Nephron (organoid): Measurements from ENCODE around the gene OXER1.

Experiments used
- H3K27ac Mint-ChIP-seq, 3 experiments: 2 replicates each; pipeline ENCODE4 v1.8.0; 2020; ENCODE audit warnings: mixed read lengths in 3 of 3, mild to moderate bottlenecking in 2 of 3, moderate library complexity in 1 of 3
- H3K27me3 Mint-ChIP-seq: 2 replicates; pipeline ENCODE4 v1.8.0; 2021; ENCODE audit warnings: low read depth, mild to moderate bottlenecking, moderate library complexity, mixed read lengths
- H3K36me3 Mint-ChIP-seq: 2 replicates; pipeline ENCODE4 v1.8.0; 2020; ENCODE audit warnings: low read depth, mixed read lengths
- H3K4me1 Mint-ChIP-seq: 2 replicates; pipeline ENCODE4 v1.8.0; 2020; ENCODE audit warnings: mixed read lengths
- H3K4me3 Mint-ChIP-seq, 3 experiments: 2 replicates each; pipeline ENCODE4 v1.8.0; 2020; ENCODE audit warnings: mild to moderate bottlenecking in 3 of 3, mixed read lengths in 3 of 3, moderate library complexity in 2 of 3
- H3K9me3 Mint-ChIP-seq: 2 replicates; pipeline ENCODE4 v1.8.0; 2020; ENCODE audit warnings: mixed read lengths
- CTCF ChIP-seq, 3 experiments: fragments of 200-600 bp; sonication (generic); IDR thresholded peaks; one replicate each; pipeline ENCODE4 v1.5.0; 2021; ENCODE audit warnings: antibody characterized with exemption in 3 of 3; ENCODE audit not compliant: unreplicated experiment in 3 of 3

Gene OXER1

GRCh38 chr2:42796427-42797248 lies 32.7 kb upstream of the OXER1 start:
- H3K27ac Mint-ChIP-seq, result peak overlapping the region; percentile 63 to 99 (median 89)
- TF ChIP-seq CTCF (IDR thresholded peaks at IDR 0.05; ENCODE audit: unreplicated experiment in 3 of 3), result no peak

GRCh38 chr2:42795841-42796301 lies 31.9 kb upstream of the OXER1 start:
- Mint-ChIP-seq H3K27me3 (peaks cover 7% of the 10 kb centered on the region), H3K36me3 (peaks cover 23% of the 10 kb centered on the region), H3K4me3 (peak overlapping the region; percentile 7 to 37 (median 7)), H3K9me3 (peaks cover 3% of the 10 kb centered on the region), H3K27ac (peak overlapping the region; percentile 63 to 99 (median 89)), H3K4me1 (peaks cover 52% of the 10 kb centered on the region)
- TF ChIP-seq CTCF (IDR thresholded peaks at IDR 0.05; ENCODE audit: unreplicated experiment in 3 of 3), result no peak

More at GRCh38 chr2:42796427-42797248, 32.7 kb upstream of the OXER1 start:
- H3K27me3 Mint-ChIP-seq, result no peaks in the 10 kb centered on the region
- peaks cover 23% of the 10 kb centered on the region for H3K36me3 Mint-ChIP-seq
- H3K4me1 Mint-ChIP-seq, result peaks cover 52% of the 10 kb centered on the region
- H3K4me3 Mint-ChIP-seq, result peak overlapping the region in 2 of 3 experiments; percentile 21 to 26
- peaks cover 3% of the 10 kb centered on the region for H3K9me3 Mint-ChIP-seq

GRCh38 chr2:42795275-42795674 lies 31.3 kb upstream of the OXER1 start:
- peaks cover 50% of the 10 kb centered on the region for H3K4me1 Mint-ChIP-seq
- no peak for TF ChIP-seq CTCF (IDR thresholded peaks at IDR 0.05; ENCODE audit: unreplicated experiment in 3 of 3)
- H3K36me3 Mint-ChIP-seq, result peaks cover 19% of the 10 kb centered on the region
- H3K27ac Mint-ChIP-seq, result peak overlapping the region; percentile 98 to 99 (median 99)
- H3K27me3 Mint-ChIP-seq, result peaks cover 8% of the 10 kb centered on the region
- no peaks in the 10 kb centered on the region for H3K9me3 Mint-ChIP-seq
- H3K4me3 Mint-ChIP-seq, result peak overlapping the region; percentile 7 to 37 (median 7)

GRCh38 chr2:42794271-42795046 lies 30.5 kb upstream of the OXER1 start:
- Mint-ChIP-seq H3K27ac (peak overlapping the region; percentile 98 to 99 (median 99)), H3K4me3 (peak overlapping the region; percentile 82 to 92 (median 85)), H3K9me3 (no peaks in the 10 kb centered on the region), H3K36me3 (peaks cover 19% of the 10 kb centered on the region), H3K4me1 (peaks cover 57% of the 10 kb centered on the region), H3K27me3 (peaks cover 8% of the 10 kb centered on the region)
- TF ChIP-seq CTCF (IDR thresholded peaks at IDR 0.05; ENCODE audit: unreplicated experiment in 3 of 3), result peak; percentile 22 to 27 (median 24)

GRCh38 chr2:42793334-42794270 lies 29.7 kb upstream of the OXER1 start:
- H3K27me3 Mint-ChIP-seq, result peaks cover 8% of the 10 kb centered on the region
- TF ChIP-seq CTCF (IDR thresholded peaks at IDR 0.05; ENCODE audit: unreplicated experiment in 3 of 3), result no peak
- peak overlapping the region; percentile 82 to 92 (median 85) for H3K4me3 Mint-ChIP-seq
- H3K4me1 Mint-ChIP-seq, result peaks cover 62% of the 10 kb centered on the region
- H3K9me3 Mint-ChIP-seq, result no peaks in the 10 kb centered on the region
- H3K36me3 Mint-ChIP-seq, result peaks cover 18% of the 10 kb centered on the region
- peak overlapping the region; percentile 98 to 99 (median 99) for H3K27ac Mint-ChIP-seq
